Measurements from ENCODE around the gene LRMDA. TPM values are rescaled to one million over a fixed set of nuclear protein-coding genes. Genes with fewer than 3 reads are reported as not detected.

The LRMDA gene
- total and polyA plus RNA-seq, 2 donors (not counting 3 experiments of a cell fraction or from before 2014, with no cell fraction given) = 9.7 to 18.0 TPM

DNA sequence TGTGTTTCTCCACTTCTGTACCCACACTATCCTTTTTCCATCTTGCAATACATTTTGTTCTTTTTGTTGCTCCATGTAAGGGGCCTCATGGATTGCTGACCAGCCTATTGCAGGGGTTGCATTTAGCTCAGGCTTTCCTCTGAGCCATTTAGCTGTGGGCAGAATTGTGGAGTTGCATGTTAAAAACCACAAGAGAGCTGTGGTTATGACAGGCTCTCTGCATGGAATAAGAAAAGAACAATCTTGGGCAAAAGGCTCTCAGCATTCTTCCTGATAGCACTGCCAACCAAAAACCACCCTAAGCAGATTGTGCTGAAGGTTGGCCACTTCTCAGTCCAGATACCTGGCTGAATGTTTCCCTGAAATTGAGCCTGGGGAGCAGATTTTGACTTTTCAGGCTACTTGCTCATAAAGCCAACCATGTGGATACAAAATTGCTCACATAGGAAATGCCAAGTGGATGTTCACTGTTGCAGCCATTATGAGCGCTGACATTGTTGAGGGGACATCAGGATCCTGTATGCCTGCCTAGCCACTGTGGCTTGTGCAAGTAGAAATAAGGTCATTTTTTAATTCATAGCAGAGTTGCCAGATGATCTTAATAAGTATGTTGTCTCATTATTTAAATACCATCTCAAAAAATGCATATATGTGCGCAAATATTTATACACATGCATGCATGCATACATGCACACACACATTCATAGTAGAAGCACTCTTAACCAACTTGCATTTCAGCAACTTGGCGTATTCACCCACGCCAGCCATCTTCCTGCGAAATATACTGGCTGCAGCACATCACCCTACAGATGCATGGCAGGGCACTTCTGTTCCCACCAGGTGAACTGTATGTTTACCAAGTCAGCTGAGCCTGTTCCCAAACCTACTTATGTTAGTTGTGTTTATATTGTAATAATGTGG is 695.4 kb downstream of the LRMDA start:
- no peak overlapping the region for H3K9ac ChIP-seq (replicated peaks; ENCODE audit: extremely low read depth, insufficient read depth, low read length)
- POLR2A ChIA-PET = no interaction called here
- no peaks in the 10 kb centered on the region for H3K27me3 ChIP-seq (ENCODE audit: control insufficient read depth in 2 of 2, insufficient read depth in 2 of 2, low read length in 2 of 2)
- H4K20me1 ChIP-seq (replicated peaks; ENCODE audit: control insufficient read depth, extremely low read depth, insufficient read depth, low read length) = no peaks in the 10 kb centered on the region
- no peaks in the 10 kb centered on the region for H3K9me1 ChIP-seq (replicated peaks; ENCODE audit: control insufficient read depth, extremely low read depth, insufficient read depth, low read length)
- no peak overlapping the region for H3K27ac ChIP-seq (ENCODE audit: insufficient read depth, low read depth, low read length)
- no TSS peak for BruUV-seq (replicated peaks)
- H3K4me1 ChIP-seq (ENCODE audit: control insufficient read depth, extremely low read depth, insufficient read depth, low read length) = no peaks in the 10 kb centered on the region
- H3K4me2 ChIP-seq (ENCODE audit: insufficient read depth, low read length) = no peak overlapping the region
- no peaks in the 10 kb centered on the region for H3K79me2 ChIP-seq (ENCODE audit: control insufficient read depth, insufficient read depth, low read length)
- no peak for DNase-seq (ENCODE audit: low read depth, low spot score)
- H3K36me3 ChIP-seq (ENCODE audit: control insufficient read depth in 2 of 2, extremely low read depth in 1 of 2, insufficient read depth in 2 of 2, low read length in 2 of 2) = no peaks in the 10 kb centered on the region
- intact Hi-C loops (cut with micrococcal nuclease) = no loop called here
- H3K4me3 ChIP-seq (replicated peaks in 1 of 3; ENCODE audit: insufficient read depth in 1 of 3, low read depth in 1 of 3, low read length in 3 of 3) = no peak overlapping the region
- no peak for FAIRE-seq
- CTCF ChIA-PET = no interaction called here
- H3K9me3 ChIP-seq (replicated peaks; ENCODE audit: control insufficient read depth, insufficient read depth, low read length) = no peaks in the 10 kb centered on the region
- TF ChIP-seq, protein P1, sequence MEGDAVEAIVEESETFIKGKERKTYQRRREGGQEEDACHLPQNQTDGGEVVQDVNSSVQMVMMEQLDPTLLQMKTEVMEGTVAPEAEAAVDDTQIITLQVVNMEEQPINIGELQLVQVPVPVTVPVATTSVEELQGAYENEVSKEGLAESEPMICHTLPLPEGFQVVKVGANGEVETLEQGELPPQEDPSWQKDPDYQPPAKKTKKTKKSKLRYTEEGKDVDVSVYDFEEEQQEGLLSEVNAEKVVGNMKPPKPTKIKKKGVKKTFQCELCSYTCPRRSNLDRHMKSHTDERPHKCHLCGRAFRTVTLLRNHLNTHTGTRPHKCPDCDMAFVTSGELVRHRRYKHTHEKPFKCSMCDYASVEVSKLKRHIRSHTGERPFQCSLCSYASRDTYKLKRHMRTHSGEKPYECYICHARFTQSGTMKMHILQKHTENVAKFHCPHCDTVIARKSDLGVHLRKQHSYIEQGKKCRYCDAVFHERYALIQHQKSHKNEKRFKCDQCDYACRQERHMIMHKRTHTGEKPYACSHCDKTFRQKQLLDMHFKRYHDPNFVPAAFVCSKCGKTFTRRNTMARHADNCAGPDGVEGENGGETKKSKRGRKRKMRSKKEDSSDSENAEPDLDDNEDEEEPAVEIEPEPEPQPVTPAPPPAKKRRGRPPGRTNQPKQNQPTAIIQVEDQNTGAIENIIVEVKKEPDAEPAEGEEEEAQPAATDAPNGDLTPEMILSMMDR (IDR thresholded peaks at IDR 0.05; ENCODE audit: extremely low read depth in 1 of 2, insufficient read depth in 1 of 2, low read depth in 1 of 2, low read length in 2 of 2) = no peak
- no peak for TF ChIP-seq GATA2 (IDR thresholded peaks at IDR 0.05; ENCODE audit: insufficient read depth, insufficient read length, low read depth, low read length)
- no peak for TF ChIP-seq JUN (IDR thresholded peaks at IDR 0.05; ENCODE audit: borderline replicate concordance, insufficient read depth, insufficient read length, low read depth)
- TF ChIP-seq POLR2A (IDR thresholded peaks at IDR 0.05; ENCODE audit: low read depth, low read length) = no peak
- no peak for TF ChIP-seq FOS (IDR thresholded peaks at IDR 0.05; ENCODE audit: borderline replicate concordance, insufficient read depth, low read length)
- TF ChIP-seq MYC (IDR thresholded peaks at IDR 0.05; ENCODE audit: low read depth, low read length) = no peak
- TF ChIP-seq, protein P2, sequence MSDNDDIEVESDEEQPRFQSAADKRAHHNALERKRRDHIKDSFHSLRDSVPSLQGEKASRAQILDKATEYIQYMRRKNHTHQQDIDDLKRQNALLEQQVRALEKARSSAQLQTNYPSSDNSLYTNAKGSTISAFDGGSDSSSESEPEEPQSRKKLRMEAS (IDR thresholded peaks at IDR 0.05; ENCODE audit: insufficient read depth, insufficient read length) = no peak
- no peak for TF ChIP-seq POLR2AphosphoS5 (IDR thresholded peaks at IDR 0.05; ENCODE audit: insufficient read depth, low read depth, low read length)
- no peak for TF ChIP-seq EZH2 (IDR thresholded peaks at IDR 0.05; ENCODE audit: borderline replicate concordance, low read depth, low read length, severe bottlenecking)
- no peak overlapping the region for H2AFZ ChIP-seq (ENCODE audit: low read depth, low read length)
- dilution Hi-C loops (cut with MboI; ENCODE audit: extremely low pct_ligation_motif_present, low sequenced_read_pairs) = no loop called here
